IPS-18a (cell line): ENCODE results near the gene UPK1A.

Source experiments
- H3K27ac ChIP-seq: one replicate; pipeline ENCODE4 v1.5.1; 2013; ENCODE audit warnings: low read length
- H3K27me3 ChIP-seq: one replicate; pipeline ENCODE4 v1.6.1; 2013; ENCODE audit warnings: mild to moderate bottlenecking, low read length; ENCODE audit not compliant: control insufficient read depth, insufficient read depth
- H3K36me3 ChIP-seq: one replicate; pipeline ENCODE4 v1.6.1; 2013; ENCODE audit warnings: low read depth, low read length; ENCODE audit not compliant: control insufficient read depth
- H3K4me1 ChIP-seq: one replicate; pipeline ENCODE4 v1.6.1; 2013; ENCODE audit warnings: low read depth, low read length; ENCODE audit not compliant: control insufficient read depth
- H3K4me3 ChIP-seq: one replicate; pipeline ENCODE4 v1.5.1; 2013; ENCODE audit warnings: low read length
- H3K9ac ChIP-seq: one replicate; pipeline ENCODE4 v1.6.1; 2013; ENCODE audit warnings: mild to moderate bottlenecking, low read length, moderate library complexity
- H3K9me3 ChIP-seq: one replicate; pipeline ENCODE4 v1.6.1; 2013; ENCODE audit warnings: low read depth, low read length; ENCODE audit not compliant: control insufficient read depth

The UPK1A gene

GRCh38 chr19:35666251-35666913, at the start of gene UPK1A:
Gene UPK1A (plus strand): TSS chr19:35666517. CDS start chr19:35666813, 296 bp downstream.
- H3K9ac ChIP-seq: no peak within 1 kb of the TSS
- no peak within 1 kb of the TSS for H3K4me3 ChIP-seq
- H3K4me1 ChIP-seq: no peaks in the 10 kb centered on the region
- peaks cover 4% of the 10 kb centered on the region for H3K27me3 ChIP-seq
- H3K36me3 ChIP-seq: no peaks in the 10 kb centered on the region
- H3K27ac ChIP-seq: no peak within 1 kb of the TSS
- H3K9me3 ChIP-seq: no peaks in the 10 kb centered on the region

- no peaks in the 10 kb centered on the region for H3K4me1 ChIP-seq
- H3K27ac ChIP-seq: no peak overlapping the region
- peaks cover 18% of the 10 kb centered on the region for H3K36me3 ChIP-seq
- H3K27me3 ChIP-seq: no peaks in the 10 kb centered on the region
- no peaks in the 10 kb centered on the region for H3K9me3 ChIP-seq
- no peak overlapping the region for H3K9ac ChIP-seq
- H3K4me3 ChIP-seq: no peak overlapping the region
Observed at GRCh38 chr19:35618857-35619256, 47.5 kb upstream of the UPK1A start.

- Histone ChIP-seq H3K9me3 (no peaks in the 10 kb centered on the region), H3K27me3 (no peaks in the 10 kb centered on the region), H3K27ac (no peak overlapping the region), H3K9ac (no peak overlapping the region), H3K4me1 (no peaks in the 10 kb centered on the region), H3K4me3 (no peak overlapping the region), H3K36me3 (peaks cover 18% of the 10 kb centered on the region)
Observed at GRCh38 chr19:35619290-35619923, 46.9 kb upstream of the UPK1A start.

GRCh38 chr19:35620001-35620400, 46.3 kb upstream of the UPK1A start:
- H3K9ac ChIP-seq: no peak overlapping the region
- H3K36me3 ChIP-seq: peaks cover 17% of the 10 kb centered on the region
- H3K27me3 ChIP-seq: no peaks in the 10 kb centered on the region
- H3K4me1 ChIP-seq: no peaks in the 10 kb centered on the region
- H3K27ac ChIP-seq: no peak overlapping the region
- no peak overlapping the region for H3K4me3 ChIP-seq
- no peaks in the 10 kb centered on the region for H3K9me3 ChIP-seq

GRCh38 chr19:35621708-35622107, 44.6 kb upstream of the UPK1A start:
- Histone ChIP-seq H3K36me3 (peaks cover 12% of the 10 kb centered on the region), H3K4me1 (no peaks in the 10 kb centered on the region), H3K4me3 (no peak overlapping the region), H3K27me3 (no peaks in the 10 kb centered on the region), H3K9ac (no peak overlapping the region), H3K9me3 (no peaks in the 10 kb centered on the region), H3K27ac (no peak overlapping the region)

GRCh38 chr19:35622750-35623149, 43.6 kb upstream of the UPK1A start:
- Histone ChIP-seq H3K9ac (no peak overlapping the region), H3K4me1 (no peaks in the 10 kb centered on the region)

GRCh38 chr19:35623327-35624010, 42.8 kb upstream of the UPK1A start:
- peaks cover 12% of the 10 kb centered on the region for H3K36me3 ChIP-seq
- no peak overlapping the region for H3K27ac ChIP-seq
- no peaks in the 10 kb centered on the region for H3K4me1 ChIP-seq
- no peaks in the 10 kb centered on the region for H3K9me3 ChIP-seq
- no peak overlapping the region for H3K4me3 ChIP-seq
- H3K9ac ChIP-seq: no peak overlapping the region
- H3K27me3 ChIP-seq: no peaks in the 10 kb centered on the region

More at GRCh38 chr19:35622750-35623149, 43.6 kb upstream of the UPK1A start:
- H3K36me3 ChIP-seq: peaks cover 12% of the 10 kb centered on the region
- H3K27ac ChIP-seq: no peak overlapping the region
- H3K27me3 ChIP-seq: no peaks in the 10 kb centered on the region
- no peaks in the 10 kb centered on the region for H3K9me3 ChIP-seq
- H3K4me3 ChIP-seq: no peak overlapping the region

- Histone ChIP-seq H3K9me3 (no peaks in the 10 kb centered on the region), H3K27ac (peak overlapping the region; percentile 42), H3K4me3 (peak overlapping the region; percentile 81), H3K9ac (peak overlapping the region; percentile 55), H3K36me3 (peaks cover 21% of the 10 kb centered on the region), H3K27me3 (no peaks in the 10 kb centered on the region), H3K4me1 (no peaks in the 10 kb centered on the region)
Observed at GRCh38 chr19:35628264-35628564, 38.1 kb upstream of the UPK1A start.

GRCh38 chr19:35628565-35629331, 37.6 kb upstream of the UPK1A start, which contains the start of gene RBM42:
Gene RBM42 (plus strand): TSS chr19:35629036. CDS start chr19:35629154, 118 bp downstream.
- no peaks in the 10 kb centered on the region for H3K27me3 ChIP-seq
- peaks cover 24% of the 10 kb centered on the region for H3K36me3 ChIP-seq
- H3K9ac ChIP-seq: peak within 1 kb of the TSS; percentile 63
- no peaks in the 10 kb centered on the region for H3K9me3 ChIP-seq
- peak within 1 kb of the TSS; percentile 42 for H3K27ac ChIP-seq
- no peaks in the 10 kb centered on the region for H3K4me1 ChIP-seq
- peak within 1 kb of the TSS; percentile 81 for H3K4me3 ChIP-seq

GRCh38 chr19:35629332-35629633, 37.0 kb upstream of the UPK1A start:
- Histone ChIP-seq H3K4me3 (peak overlapping the region; percentile 81), H3K36me3 (peaks cover 29% of the 10 kb centered on the region), H3K9ac (peak overlapping the region; percentile 63), H3K27ac (no peak overlapping the region), H3K27me3 (no peaks in the 10 kb centered on the region), H3K4me1 (no peaks in the 10 kb centered on the region), H3K9me3 (no peaks in the 10 kb centered on the region)

- Histone ChIP-seq H3K27me3 (no peaks in the 10 kb centered on the region), H3K27ac (no peak overlapping the region), H3K9me3 (no peaks in the 10 kb centered on the region), H3K9ac (no peak overlapping the region), H3K4me3 (no peak overlapping the region), H3K4me1 (peaks cover 2% of the 10 kb centered on the region), H3K36me3 (peaks cover 50% of the 10 kb centered on the region)
Observed at GRCh38 chr19:35633727-35634440, 32.4 kb upstream of the UPK1A start.
